GM23248 (cell line): ENCODE results near the gene HAND2. TPM values are rescaled to one million over a fixed set of nuclear protein-coding genes. Genes with fewer than 3 reads are reported as not detected.
A peak's percentile ranks its signal among the peaks of the same experiment; 100 is the strongest.

Source experiments
- DNase-seq: peaks from one replicate; pipeline ENCODE4 v3.0.0-alpha.2; 2015
- H2AFZ ChIP-seq: fragments of 200-600 bp; sonication (generic); 2 replicates; pipeline ENCODE4 v1.6.1; 2016; ENCODE audit warnings: antibody characterized with exemption
- H3F3A ChIP-seq: fragments of 200-600 bp; sonication (generic); 2 replicates; pipeline ENCODE4 v1.6.1; 2016; ENCODE audit warnings: mild to moderate bottlenecking, antibody characterized with exemption, mixed run types; ENCODE audit not compliant: insufficient read depth
- H3K27ac ChIP-seq: fragments of 200-600 bp; sonication (generic); 2 replicates; pipeline ENCODE4 v1.5.1; 2016; ENCODE audit warnings: mild to moderate bottlenecking
- H3K27me3 ChIP-seq: fragments of 200-600 bp; sonication (generic); replicated peaks from 2 replicates; pipeline ENCODE4 v1.6.1; 2016; ENCODE audit warnings: mild to moderate bottlenecking; ENCODE audit not compliant: insufficient read depth
- H3K36me3 ChIP-seq: fragments of 200-600 bp; sonication (generic); 2 replicates; pipeline ENCODE4 v1.6.1; 2016; ENCODE audit warnings: low read depth, mild to moderate bottlenecking
- H3K4me1 ChIP-seq: fragments of 200-600 bp; sonication (generic); 2 replicates; pipeline ENCODE4 v1.6.1; 2016; ENCODE audit warnings: mild to moderate bottlenecking; ENCODE audit not compliant: insufficient read depth
- H3K4me2 ChIP-seq: fragments of 200-600 bp; sonication (generic); one replicate; pipeline ENCODE4 v1.6.1; 2016; ENCODE audit warnings: mild to moderate bottlenecking; ENCODE audit not compliant: unreplicated experiment
- H3K4me3 ChIP-seq: fragments of 200-600 bp; sonication (generic); 2 replicates; pipeline ENCODE4 v1.5.1; 2016; ENCODE audit warnings: mild to moderate bottlenecking
- H3K79me2 ChIP-seq: fragments of 200-600 bp; sonication (generic); 2 replicates; pipeline ENCODE4 v1.6.1; 2016; ENCODE audit warnings: mild to moderate bottlenecking; ENCODE audit not compliant: insufficient read depth
- H3K9ac ChIP-seq: fragments of 200-600 bp; sonication (generic); 2 replicates; pipeline ENCODE4 v1.6.1; 2016; ENCODE audit warnings: mild to moderate bottlenecking
- H3K9me2 ChIP-seq: fragments of 200-600 bp; sonication (generic); 2 replicates; pipeline ENCODE4 v1.6.1; 2016; ENCODE audit warnings: mixed run types, mild to moderate bottlenecking, moderate library complexity; ENCODE audit not compliant: insufficient read depth
- H3K9me3 ChIP-seq: fragments of 200-600 bp; sonication (generic); one replicate; pipeline ENCODE4 v1.6.1; 2017; ENCODE audit warnings: low read depth
- H4K20me1 ChIP-seq: fragments of 200-600 bp; sonication (generic); 2 replicates; pipeline ENCODE4 v1.6.0; 2016; ENCODE audit not compliant: insufficient read depth
- EZH2 ChIP-seq: fragments of 200-600 bp; sonication (generic); IDR thresholded peaks from 2 replicates; pipeline ENCODE4 v1.6.1; 2018; ENCODE audit warnings: antibody characterized with exemption, mild to moderate bottlenecking; ENCODE audit not compliant: insufficient read depth, poor library complexity, severe bottlenecking
- EZH2phosphoT487 ChIP-seq: fragments of 200-600 bp; sonication (generic); IDR thresholded peaks from 2 replicates; pipeline ENCODE4 v1.6.1; 2018; ENCODE audit warnings: antibody characterized with exemption, moderate library complexity, mild to moderate bottlenecking, low read depth; ENCODE audit not compliant: insufficient read depth
- WGBS, 2 experiments: methylation state at CpG; one replicate each; pipeline ENCODE4 v1.1.6; 2015 to 2017; ENCODE audit warnings: low lambda C conversion rate in 2 of 2, low coverage in 1 of 2; ENCODE audit errors: missing lambda C conversion rate in 2 of 2; 5-methylcytosine and 5-hydroxymethylcytosine counted together
- in situ Hi-C: fragments of 300-500 bp; cut with MboI; formaldehyde crosslinking; loops from 2 replicates; pipeline ENCODE4 v1.15.0; 2020
- polyA plus RNA-seq: library from polyadenylated mRNA; unstranded; fragments of >200 nt; fragmentation: Nextera tagmentation; extraction: Ambion mirVana; gene quantifications from 2 replicates; pipeline ENCODE4 v1.2.1, GENCODE V29; 2016
- total RNA-seq: library from RNA; depleted of rRNA; stranded (reverse); fragments of >200 nt; shearing (Covaris generic); gene quantifications from 2 replicates; pipeline ENCODE4 v1.2.3, GENCODE V29; 2014

The HAND2 gene
- total and polyA plus RNA-seq, 2 experiments from 2014 or later = 11.2 to 19.3 TPM

DNA sequence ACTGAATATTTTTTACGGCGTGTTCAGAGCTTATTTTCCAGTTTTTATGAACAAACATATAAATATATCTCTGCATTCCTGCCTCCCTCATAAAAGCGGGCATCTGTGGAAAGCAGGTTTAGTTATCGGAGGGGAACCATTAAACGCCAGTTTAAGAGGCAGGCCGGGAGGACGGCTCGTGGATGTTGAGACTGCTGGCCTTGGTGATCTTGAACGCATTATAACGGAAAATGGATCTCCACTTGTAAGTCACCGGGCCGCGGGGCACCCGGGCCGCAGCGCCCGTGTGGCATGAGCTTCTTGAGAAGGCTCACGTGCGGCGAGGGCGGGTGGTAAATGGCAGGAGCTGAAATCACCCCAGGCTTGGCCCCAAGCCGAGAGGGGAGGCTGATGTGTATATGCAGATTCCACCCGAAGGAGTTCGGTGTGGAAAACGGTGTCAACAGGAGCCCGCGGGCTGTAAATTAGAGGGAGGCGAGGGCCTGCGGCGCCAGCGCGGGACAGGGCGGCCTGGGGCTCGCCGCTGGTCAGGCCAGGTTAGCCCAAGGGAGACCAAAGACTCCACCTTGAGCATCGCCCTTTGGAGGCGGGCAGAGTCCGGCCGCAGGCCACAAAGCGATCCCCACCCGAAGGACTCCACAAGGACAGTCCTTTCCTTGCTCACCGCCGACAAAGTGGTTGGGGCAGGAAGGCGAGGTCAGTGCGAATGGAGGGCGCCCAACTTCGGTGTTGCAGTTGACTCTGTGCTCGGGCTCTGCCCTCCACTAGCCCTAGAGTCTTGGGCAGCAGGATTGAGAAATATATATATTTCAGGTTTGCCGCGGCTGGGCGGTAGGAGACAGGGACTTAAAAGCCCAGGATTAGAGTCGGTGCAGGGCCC lies 1.3 kb upstream of the HAND2 start:
- peak; percentile 79 for DNase-seq
- Histone ChIP-seq H3K4me2 (peak overlapping the region; percentile 100), H3K4me1 (peaks cover 7% of the 10 kb centered on the region; the same call in 1 of the 2 replicates), H3K9ac (peak overlapping the region; percentile 98), H3K79me2 (peaks cover 96% of the 10 kb centered on the region), H3K9me3 (no peaks in the 10 kb centered on the region), H4K20me1 (no peaks in the 10 kb centered on the region), H3K9me2 (no peaks in the 10 kb centered on the region), H2AFZ (peak overlapping the region; percentile 81), H3K27me3 (no peaks in the 10 kb centered on the region), H3F3A (0 out of 2 replicates have a peak, but pooled peaks cover 6% of the 10 kb centered on the region), H3K4me3 (peak overlapping the region; percentile 97), H3K27ac (peak overlapping the region; percentile 95), H3K36me3 (no peaks in the 10 kb centered on the region)
- 6 to 9% methylated on average over 50 to 51 of the region's 52 CpGs for WGBS, 2 experiments
- TF ChIP-seq EZH2phosphoT487 (no peak), EZH2 (no peak)
- in situ Hi-C loops = no loop called here

DNA sequence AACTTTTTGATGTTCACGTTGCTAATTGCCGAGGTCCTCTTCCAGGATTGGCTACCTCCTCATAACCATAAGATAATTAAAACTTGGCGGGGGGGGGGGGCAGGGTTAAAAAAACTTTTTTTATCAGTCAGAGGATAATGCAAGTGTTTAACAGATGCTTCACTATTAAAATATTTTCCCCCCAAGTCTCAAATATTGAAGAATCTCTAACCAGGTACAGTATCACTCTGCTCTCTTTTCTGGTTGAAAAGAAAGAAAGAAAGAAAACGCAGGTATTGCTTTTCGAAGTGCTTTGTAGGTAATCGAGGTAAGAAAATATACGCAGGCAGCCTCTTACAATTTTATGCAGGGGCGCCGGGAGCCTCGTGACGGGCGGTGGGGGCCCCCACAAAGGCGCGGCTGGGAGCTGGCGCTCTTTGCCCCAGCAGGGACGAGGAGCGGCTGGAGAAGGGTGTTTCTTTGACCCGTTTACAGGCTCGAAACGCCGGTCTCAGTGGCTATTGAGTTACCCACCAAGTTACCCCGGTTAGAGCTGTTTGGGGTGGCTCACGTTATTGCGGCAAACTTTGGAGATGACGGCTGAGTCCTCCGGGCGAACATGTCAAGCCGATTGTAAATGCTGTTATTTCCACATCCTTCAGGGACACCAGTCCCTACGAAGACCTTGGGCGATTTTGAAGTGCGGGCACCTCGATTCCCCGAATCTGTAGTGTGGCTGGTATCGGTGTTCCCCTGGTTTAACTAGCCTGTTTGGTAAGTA lies 477 bp upstream of the HAND2 start:
- H4K20me1 ChIP-seq = no peaks in the 10 kb centered on the region
- H2AFZ ChIP-seq = peak overlapping the region; percentile 81
- in situ Hi-C loops = no loop called here
- H3K9ac ChIP-seq = peak overlapping the region; percentile 98
- H3K79me2 ChIP-seq = peaks cover 96% of the 10 kb centered on the region
- H3K4me3 ChIP-seq = peak overlapping the region; percentile 97
- no peaks in the 10 kb centered on the region for H3K9me2 ChIP-seq
- peak; percentile 69 for DNase-seq
- peak overlapping the region; percentile 95 for H3K27ac ChIP-seq
- 2% methylated on average over 33 to 34 of the region's 34 CpGs for WGBS, 2 experiments
- H3K4me2 ChIP-seq = peak overlapping the region; percentile 100
- H3K9me3 ChIP-seq = no peaks in the 10 kb centered on the region
- TF ChIP-seq EZH2phosphoT487 = no peak
- no peaks in the 10 kb centered on the region for H3K27me3 ChIP-seq
- H3F3A ChIP-seq = 0 out of 2 replicates have a peak, but pooled peaks cover 11% of the 10 kb centered on the region
- peaks cover 7% of the 10 kb centered on the region; the same call in 1 of the 2 replicates for H3K4me1 ChIP-seq
- no peaks in the 10 kb centered on the region for H3K36me3 ChIP-seq

DNA sequence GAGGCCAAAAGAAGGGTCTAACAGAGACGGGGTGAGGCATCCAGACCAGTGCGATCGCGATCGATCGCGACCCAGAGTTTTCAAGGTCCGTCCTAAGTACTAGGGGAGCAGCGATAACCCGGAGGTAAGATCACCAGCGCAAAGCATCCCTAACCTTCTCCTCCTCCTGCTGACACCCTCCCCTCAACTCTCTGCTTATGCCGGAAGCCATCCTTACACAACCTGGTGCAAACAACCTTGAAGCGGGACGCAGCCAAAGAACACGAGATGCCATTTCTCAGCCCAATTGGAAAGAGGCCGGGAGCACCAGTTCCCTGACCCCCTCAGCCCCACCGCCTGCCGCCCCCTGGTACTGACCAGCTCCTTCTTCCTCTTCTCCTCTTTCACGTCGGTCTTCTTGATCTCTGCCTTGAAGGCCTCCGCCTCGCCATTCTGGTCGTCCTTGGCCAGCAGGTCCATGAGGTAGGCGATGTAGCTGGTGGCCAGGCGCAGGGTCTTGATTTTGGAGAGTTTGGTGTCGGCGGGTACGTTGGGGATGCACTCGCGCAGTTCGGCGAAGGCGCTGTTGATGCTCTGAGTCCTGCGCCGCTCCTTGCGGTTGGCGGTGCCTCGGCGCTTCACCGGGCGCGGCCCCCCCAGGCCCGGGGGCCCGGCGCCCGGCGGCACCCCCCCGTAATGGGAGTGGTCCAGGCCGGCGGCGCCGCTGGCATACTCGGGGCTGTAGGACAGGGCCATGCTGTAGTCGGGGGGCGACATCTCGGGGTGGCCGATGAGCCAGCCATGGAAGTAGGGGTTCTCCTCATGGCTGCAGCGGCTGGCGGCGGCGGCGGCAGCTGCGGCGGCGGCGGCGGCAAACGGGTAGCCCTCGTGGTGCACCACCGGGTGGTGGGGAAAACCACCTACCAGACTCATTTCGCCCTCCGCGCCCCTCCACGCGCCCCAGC lies 1.4 kb downstream of the HAND2 start:
- H3F3A ChIP-seq = 0 out of 2 replicates have a peak, but pooled peaks cover 11% of the 10 kb centered on the region
- peak; percentile 71 for DNase-seq
- peaks cover 22% of the 10 kb centered on the region for H3K4me1 ChIP-seq
- TF ChIP-seq EZH2phosphoT487 = no peak
- no peak for TF ChIP-seq EZH2
- peaks cover 96% of the 10 kb centered on the region for H3K79me2 ChIP-seq
- H2AFZ ChIP-seq = peak overlapping the region; percentile 90
- H3K9me3 ChIP-seq = no peaks in the 10 kb centered on the region
- H3K4me2 ChIP-seq = peak overlapping the region; percentile 97
- H3K9ac ChIP-seq = peak overlapping the region; percentile 98
- no peaks in the 10 kb centered on the region for H3K9me2 ChIP-seq
- in situ Hi-C loops = loop anchor here (10.0 kb wide), 1 partner anchor 626 kb away; no protein-coding TSS in a partner anchor
- 1 to 2% methylated on average over 49 to 55 of the region's 75 CpGs for WGBS, 2 experiments
- peak overlapping the region; percentile 97 for H3K4me3 ChIP-seq
- H3K27me3 ChIP-seq = no peaks in the 10 kb centered on the region
- H4K20me1 ChIP-seq = no peaks in the 10 kb centered on the region
- no peaks in the 10 kb centered on the region for H3K36me3 ChIP-seq
- H3K27ac ChIP-seq = peak overlapping the region; percentile 100
